ENCODE data around the gene IFT80.

Gene IFT80

GRCh38 chr3:160435095-160435494 is 36.1 kb upstream of the IFT80 start:
- WGBS: 94% methylated on average over 2 of the region's 2 CpGs
- H3K4me2 ChIP-seq (ENCODE audit: low read length, poor library complexity, severe bottlenecking): no peak overlapping the region
- H3K4ac ChIP-seq (ENCODE audit: low read depth in 1 of 2, low read length in 2 of 2): no peak overlapping the region
- H3K36me3 ChIP-seq (ENCODE audit: control insufficient read depth in 1 of 2, insufficient read depth in 2 of 2, low read depth in 1 of 2, low read length in 2 of 2): peaks cover 12 to 75% of the 10 kb centered on the region in 2 experiments
- H3K27me3 ChIP-seq (ENCODE audit: control insufficient read depth in 1 of 2, insufficient read depth in 1 of 2, low read length in 2 of 2): no peaks in the 10 kb centered on the region
- no peak overlapping the region for H2BK120ac ChIP-seq (ENCODE audit: low read depth, low read length)
- no peak overlapping the region for H2AFZ ChIP-seq (ENCODE audit: low read depth, low read length)
- no peak overlapping the region for H3K4me3 ChIP-seq (ENCODE audit: insufficient read depth in 1 of 2, low read depth in 1 of 2, low read length in 2 of 2)
- H3K79me1 ChIP-seq (replicated peaks; ENCODE audit: low read length, poor library complexity, severe bottlenecking): no peaks in the 10 kb centered on the region
- no peaks in the 10 kb centered on the region for H3K4me1 ChIP-seq (ENCODE audit: control insufficient read depth, insufficient read depth, low read depth, low read length)
- H2BK15ac ChIP-seq (ENCODE audit: low read depth, poor library complexity, severe bottlenecking): no peak overlapping the region
- no peak for DNase-seq
- no peak overlapping the region for H2BK5ac ChIP-seq (ENCODE audit: low read depth, low read length, poor library complexity, severe bottlenecking)
- no peak overlapping the region for H3K14ac ChIP-seq (ENCODE audit: low read length in 2 of 2)
- peak overlapping the region; percentile 69 for H4K8ac ChIP-seq (ENCODE audit: low read length)
- H2BK12ac ChIP-seq (ENCODE audit: low read length in 2 of 2): no peak overlapping the region
- H3K23ac ChIP-seq (ENCODE audit: low read length in 2 of 2): no peak overlapping the region
- no peak overlapping the region for H3K9ac ChIP-seq (ENCODE audit: low read length)
- no peak overlapping the region for H3K18ac ChIP-seq (ENCODE audit: low read depth in 1 of 2, low read length in 2 of 2)
- H3K9me3 ChIP-seq (ENCODE audit: control insufficient read depth, low read length): no peaks in the 10 kb centered on the region
- no peak overlapping the region for H4K91ac ChIP-seq (ENCODE audit: low read length)
- H2AK5ac ChIP-seq (ENCODE audit: low read length, severe bottlenecking): no peak overlapping the region
- no peak overlapping the region for H3K27ac ChIP-seq (ENCODE audit: low read length, poor library complexity, severe bottlenecking)

GRCh38 chr3:160434071-160434470 is 35.0 kb upstream of the IFT80 start:
- H3K9me3 ChIP-seq (ENCODE audit: control insufficient read depth, low read length): no peaks in the 10 kb centered on the region

GRCh38 chr3:160427832-160428424 is 28.9 kb upstream of the IFT80 start:
- H4K8ac ChIP-seq (ENCODE audit: low read length): no peak overlapping the region
- no peak overlapping the region for H3K18ac ChIP-seq (ENCODE audit: low read depth in 1 of 2, low read length in 2 of 2)
- peaks cover 17 to 95% of the 10 kb centered on the region in 2 experiments for H3K36me3 ChIP-seq (ENCODE audit: control insufficient read depth in 1 of 2, insufficient read depth in 2 of 2, low read depth in 1 of 2, low read length in 2 of 2)
- no peak overlapping the region for H2AFZ ChIP-seq (ENCODE audit: low read depth, low read length)
- H3K14ac ChIP-seq (ENCODE audit: low read length in 2 of 2): no peak overlapping the region
- no peak overlapping the region for H3K4me3 ChIP-seq (ENCODE audit: insufficient read depth in 1 of 2, low read depth in 1 of 2, low read length in 2 of 2)
- no peak overlapping the region for H2BK120ac ChIP-seq (ENCODE audit: low read depth, low read length)
- H4K91ac ChIP-seq (ENCODE audit: low read length): no peak overlapping the region
- peaks cover 8% of the 10 kb centered on the region for H3K79me1 ChIP-seq (replicated peaks; ENCODE audit: low read length, poor library complexity, severe bottlenecking)
- 98% methylated on average over 8 of the region's 11 CpGs for WGBS
- H3K4ac ChIP-seq (ENCODE audit: low read depth in 1 of 2, low read length in 2 of 2): no peak overlapping the region
- no peaks in the 10 kb centered on the region for H3K27me3 ChIP-seq (ENCODE audit: control insufficient read depth in 1 of 2, insufficient read depth in 1 of 2, low read length in 2 of 2)
- DNase-seq: peak; percentile 25
- H2BK5ac ChIP-seq (ENCODE audit: low read depth, low read length, poor library complexity, severe bottlenecking): no peak overlapping the region
- no peak overlapping the region for H3K4me2 ChIP-seq (ENCODE audit: low read length, poor library complexity, severe bottlenecking)
- no peak overlapping the region for H3K23ac ChIP-seq (ENCODE audit: low read length in 2 of 2)
- no peaks in the 10 kb centered on the region for H3K4me1 ChIP-seq (ENCODE audit: control insufficient read depth, insufficient read depth, low read depth, low read length)
- no peak overlapping the region for H3K27ac ChIP-seq (ENCODE audit: low read length, poor library complexity, severe bottlenecking)
- no peaks in the 10 kb centered on the region for H3K9me3 ChIP-seq (ENCODE audit: control insufficient read depth, low read length)
- H2BK12ac ChIP-seq (ENCODE audit: low read length in 2 of 2): no peak overlapping the region
- H2BK15ac ChIP-seq (ENCODE audit: low read depth, poor library complexity, severe bottlenecking): no peak overlapping the region
- H3K9ac ChIP-seq (ENCODE audit: low read length): no peak overlapping the region
- no peak overlapping the region for H2AK5ac ChIP-seq (ENCODE audit: low read length, severe bottlenecking)

More at GRCh38 chr3:160434071-160434470, 35.0 kb upstream of the IFT80 start:
- Histone ChIP-seq H2BK5ac (ENCODE audit: low read depth, low read length, poor library complexity, severe bottlenecking) (no peak overlapping the region), H3K79me1 (replicated peaks; ENCODE audit: low read length, poor library complexity, severe bottlenecking) (peaks cover 3% of the 10 kb centered on the region), H3K4me2 (ENCODE audit: low read length, poor library complexity, severe bottlenecking) (no peak overlapping the region), H2BK15ac (ENCODE audit: low read depth, poor library complexity, severe bottlenecking) (no peak overlapping the region), H4K91ac (ENCODE audit: low read length) (no peak overlapping the region), H2BK12ac (ENCODE audit: low read length in 2 of 2) (no peak overlapping the region), H3K4me1 (ENCODE audit: control insufficient read depth, insufficient read depth, low read depth, low read length) (no peaks in the 10 kb centered on the region), H2BK120ac (ENCODE audit: low read depth, low read length) (no peak overlapping the region), H3K27ac (ENCODE audit: low read length, poor library complexity, severe bottlenecking) (no peak overlapping the region), H3K18ac (ENCODE audit: low read depth in 1 of 2, low read length in 2 of 2) (no peak overlapping the region), H3K14ac (ENCODE audit: low read length in 2 of 2) (no peak overlapping the region), H3K9ac (ENCODE audit: low read length) (no peak overlapping the region), H3K23ac (ENCODE audit: low read length in 2 of 2) (no peak overlapping the region), H3K36me3 (ENCODE audit: control insufficient read depth in 1 of 2, insufficient read depth in 2 of 2, low read depth in 1 of 2, low read length in 2 of 2) (peaks cover 17 to 81% of the 10 kb centered on the region in 2 experiments), H2AFZ (ENCODE audit: low read depth, low read length) (no peak overlapping the region), H3K27me3 (ENCODE audit: control insufficient read depth in 1 of 2, insufficient read depth in 1 of 2, low read length in 2 of 2) (no peaks in the 10 kb centered on the region), H2AK5ac (ENCODE audit: low read length, severe bottlenecking) (no peak overlapping the region), H3K4ac (ENCODE audit: low read depth in 1 of 2, low read length in 2 of 2) (no peak overlapping the region), H4K8ac (ENCODE audit: low read length) (no peak overlapping the region), H3K4me3 (ENCODE audit: insufficient read depth in 1 of 2, low read depth in 1 of 2, low read length in 2 of 2) (no peak overlapping the region)
- DNase-seq: peak; percentile 22
- 100% methylated on average over 1 of the region's 2 CpGs for WGBS

- Histone ChIP-seq H3K9ac (ENCODE audit: low read length) (no peak overlapping the region), H3K79me1 (replicated peaks; ENCODE audit: low read length, poor library complexity, severe bottlenecking) (peaks cover 13% of the 10 kb centered on the region), H3K4me3 (ENCODE audit: insufficient read depth in 1 of 2, low read depth in 1 of 2, low read length in 2 of 2) (no peak overlapping the region), H3K27me3 (ENCODE audit: control insufficient read depth in 1 of 2, insufficient read depth in 1 of 2, low read length in 2 of 2) (no peaks in the 10 kb centered on the region), H3K4ac (ENCODE audit: low read depth in 1 of 2, low read length in 2 of 2) (no peak overlapping the region), H3K14ac (ENCODE audit: low read length in 2 of 2) (no peak overlapping the region), H2BK120ac (ENCODE audit: low read depth, low read length) (no peak overlapping the region), H3K27ac (ENCODE audit: low read length, poor library complexity, severe bottlenecking) (no peak overlapping the region), H4K91ac (ENCODE audit: low read length) (no peak overlapping the region), H2AFZ (ENCODE audit: low read depth, low read length) (no peak overlapping the region), H2BK12ac (ENCODE audit: low read length in 2 of 2) (no peak overlapping the region), H2AK5ac (ENCODE audit: low read length, severe bottlenecking) (no peak overlapping the region), H3K23ac (ENCODE audit: low read length in 2 of 2) (no peak overlapping the region), H4K8ac (ENCODE audit: low read length) (no peak overlapping the region), H3K9me3 (ENCODE audit: control insufficient read depth, low read length) (no peaks in the 10 kb centered on the region), H3K4me2 (ENCODE audit: low read length, poor library complexity, severe bottlenecking) (no peak overlapping the region), H3K4me1 (ENCODE audit: control insufficient read depth, insufficient read depth, low read depth, low read length) (no peaks in the 10 kb centered on the region), H2BK5ac (ENCODE audit: low read depth, low read length, poor library complexity, severe bottlenecking) (no peak overlapping the region), H3K36me3 (ENCODE audit: control insufficient read depth in 1 of 2, insufficient read depth in 2 of 2, low read depth in 1 of 2, low read length in 2 of 2) (peaks cover 9 to 86% of the 10 kb centered on the region in 2 experiments), H2BK15ac (ENCODE audit: low read depth, poor library complexity, severe bottlenecking) (no peak overlapping the region), H3K18ac (ENCODE audit: low read depth in 1 of 2, low read length in 2 of 2) (no peak overlapping the region)
- 83% methylated on average over 2 of the region's 3 CpGs for WGBS
- no peak for DNase-seq
Observed at GRCh38 chr3:160417311-160417710, 18.3 kb upstream of the IFT80 start.

All from mesenchymal stem cell (in vitro differentiated cells and primary cell).